ENCODE data around the gene CYP26C1. TPM values are rescaled to one million over a fixed set of nuclear protein-coding genes. Genes with fewer than 3 reads are reported as not detected.

CYP26C1 gene
- total RNA-seq, 1 experiment from 2014 or later: 0.07 TPM

GRCh38 chr10:93072713-93073538 is 12.3 kb downstream of the CYP26C1 start (continued):
- TF ChIP-seq CEBPB (IDR thresholded peaks at IDR 0.05; ENCODE audit: low read depth): no peak

DNA sequence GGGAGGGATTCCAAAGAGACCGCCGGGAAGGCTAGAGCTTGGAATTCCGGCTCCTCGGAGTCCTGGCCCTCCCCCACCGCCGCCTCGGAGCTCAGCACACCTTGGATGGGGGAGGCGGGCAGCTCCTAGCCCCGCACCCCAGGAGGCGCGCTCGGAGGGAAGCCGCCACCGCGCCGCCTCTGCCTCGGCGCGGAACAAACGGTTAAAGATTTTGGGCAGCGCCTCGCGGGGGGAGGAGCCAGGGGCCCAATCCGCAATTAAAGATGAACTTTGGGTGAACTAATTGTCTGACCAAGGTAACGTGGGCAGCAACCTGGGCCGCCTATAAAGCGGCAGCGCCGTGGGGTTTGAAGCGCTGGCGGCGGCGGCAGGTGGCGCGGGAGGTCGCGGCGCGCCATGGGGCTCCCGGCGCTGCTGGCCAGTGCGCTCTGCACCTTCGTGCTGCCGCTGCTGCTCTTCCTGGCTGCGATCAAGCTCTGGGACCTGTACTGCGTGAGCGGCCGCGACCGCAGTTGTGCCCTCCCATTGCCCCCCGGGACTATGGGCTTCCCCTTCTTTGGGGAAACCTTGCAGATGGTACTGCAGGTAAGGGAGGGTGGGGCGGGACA is 13.0 kb downstream of the CYP26C1 start, which contains the start of gene CYP26A1:
Gene CYP26A1, plus strand, starts transcription at position 355 of the 608 bp plus-strand sequence. Its CDS starts 42 bp downstream, at position 397.
- peak; percentile 84 for ATAC-seq
- Histone ChIP-seq H3K9ac (ENCODE audit: low read length) (peak within 1 kb of the TSS; percentile 31; the same call in 1 of the 2 replicates), H3K4me3 (replicated peaks in 1 of 2; ENCODE audit: low read depth in 1 of 2, low read length in 2 of 2) (peak within 1 kb of the TSS; percentile 42 to 60), H3K9me3 (ENCODE audit: control insufficient read depth in 1 of 2, insufficient read depth in 1 of 2, low read depth in 1 of 2, low read length in 2 of 2) (no peaks in the 10 kb centered on the region), H3K9me2 (ENCODE audit: insufficient read depth) (no peaks in the 10 kb centered on the region), H4K20me1 (ENCODE audit: insufficient read depth) (no peaks in the 10 kb centered on the region), H3K79me2 (ENCODE audit: insufficient read depth, low read length) (no peaks in the 10 kb centered on the region), H3K27ac (ENCODE audit: low read depth, low read length) (no peak within 1 kb of the TSS), H2AFZ (ENCODE audit: low read depth, low read length, poor library complexity, severe bottlenecking) (no peak within 1 kb of the TSS), H3K27me3 (ENCODE audit: insufficient read depth, low read length) (no peaks in the 10 kb centered on the region), H3K4me1 (ENCODE audit: control insufficient read depth in 1 of 2, insufficient read depth in 2 of 2, low read length in 2 of 2) (peaks cover 8 to 13% of the 10 kb centered on the region in 2 experiments; a peak in 2 of 4 replicates), H3K4me2 (ENCODE audit: low read length) (peak within 1 kb of the TSS; percentile 75), H3K36me3 (ENCODE audit: control insufficient read depth in 1 of 2, insufficient read depth in 2 of 2, low read length in 2 of 2) (no peaks in the 10 kb centered on the region)
- no TSS peak for BruUV-seq (replicated peaks)
- intact Hi-C loops (cut with micrococcal nuclease): loop anchor here (10.0 kb wide), 1 partner anchor 189 kb away; no protein-coding TSS in a partner anchor
- no peak for DNase-seq (ENCODE audit: low read depth, low spot score)
- TF ChIP-seq YY1 (IDR thresholded peaks at IDR 0.05; ENCODE audit: extremely low read depth, insufficient replicate concordance, low read depth, low read length) (no peak), CTCF (IDR thresholded peaks at IDR 0.05 in 2 of 3, conservative IDR thresholded peaks at IDR 0.05 in 1 of 3; ENCODE audit: borderline replicate concordance in 1 of 3, insufficient read depth in 1 of 3, low read depth in 2 of 3, low read length in 2 of 3) (no peak), SRF (IDR thresholded peaks at IDR 0.05; ENCODE audit: low read depth) (no peak), JUND (IDR thresholded peaks at IDR 0.05) (no peak), TCF7L2 (IDR thresholded peaks at IDR 0.05; ENCODE audit: borderline replicate concordance, extremely low read depth, insufficient read depth, insufficient read length) (peak; percentile 54), RAD21 (IDR thresholded peaks at IDR 0.05; ENCODE audit: low read depth) (peak; percentile 21; the same call in 1 of the 2 replicates)
- TF ChIP-seq, protein P1, sequence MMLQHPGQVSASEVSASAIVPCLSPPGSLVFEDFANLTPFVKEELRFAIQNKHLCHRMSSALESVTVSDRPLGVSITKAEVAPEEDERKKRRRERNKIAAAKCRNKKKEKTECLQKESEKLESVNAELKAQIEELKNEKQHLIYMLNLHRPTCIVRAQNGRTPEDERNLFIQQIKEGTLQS (IDR thresholded peaks at IDR 0.05): no peak
- CTCF ChIA-PET: interaction anchor here (1.4 kb wide), 1 partner anchor 67 kb away, joined by 3 read pairs; no protein-coding TSS in a partner anchor
- POLR2A ChIA-PET: no interaction called here
- RAD21 ChIA-PET (ENCODE audit: low non-redundant PET in 1 of 2, low total read pairs in 2 of 2, uncharacterized antibody in 2 of 2, unreplicated experiment in 2 of 2): interaction anchor here in 1 of 2 experiments (0.5 kb wide), 1 partner anchor 155 kb away, joined by 3 read pairs; no protein-coding TSS in a partner anchor

Data from HCT116 (cell line).